H9 (cell line): Measurements from ENCODE around the gene GAGE10. TPM values are rescaled to one million over a fixed set of nuclear protein-coding genes. Genes with fewer than 3 reads are reported as not detected.

Experiments used
- DNase-seq: peaks from one replicate; pipeline ENCODE4 v3.0.0-alpha.2; 2017
- H2AFZ ChIP-seq: one replicate; pipeline ENCODE4 v1.6.1; 2013; ENCODE audit warnings: mild to moderate bottlenecking, low read length, control low read depth, moderate library complexity
- H2AK5ac ChIP-seq: 2 replicates; pipeline ENCODE4 v1.6.1; 2013; ENCODE audit warnings: low read length, control low read depth, mixed read lengths; ENCODE audit not compliant: insufficient read length
- H2BK120ac ChIP-seq: one replicate; pipeline ENCODE4 v1.6.1; 2013; ENCODE audit warnings: low read depth, mild to moderate bottlenecking, low read length, control low read depth, inconsistent platforms; ENCODE audit not compliant: poor library complexity, severe bottlenecking
- H2BK12ac ChIP-seq: 2 replicates; pipeline ENCODE4 v1.6.1; 2013; ENCODE audit warnings: low read length, control low read depth, mixed read lengths, low read depth; ENCODE audit not compliant: insufficient read length
- H2BK15ac ChIP-seq: 2 replicates; pipeline ENCODE4 v1.6.1; 2013; ENCODE audit warnings: low read depth, low read length, control low read depth
- H2BK20ac ChIP-seq: one replicate; pipeline ENCODE4 v1.6.1; 2013; ENCODE audit warnings: low read depth, mild to moderate bottlenecking, low read length, control low read depth, inconsistent platforms; ENCODE audit not compliant: poor library complexity, severe bottlenecking
- H2BK5ac ChIP-seq: 2 replicates; pipeline ENCODE4 v1.6.1; 2013; ENCODE audit warnings: low read length, control low read depth, mixed read lengths; ENCODE audit not compliant: insufficient read length
- H3K14ac ChIP-seq: 2 replicates; pipeline ENCODE4 v1.6.1; 2013; ENCODE audit warnings: low read length, control low read depth; ENCODE audit not compliant: insufficient read depth
- H3K18ac ChIP-seq: 2 replicates; pipeline ENCODE4 v1.6.1; 2013; ENCODE audit warnings: low read depth, mild to moderate bottlenecking, mixed read lengths, low read length, control low read depth; ENCODE audit not compliant: insufficient read length
- H3K23ac ChIP-seq: 2 replicates; pipeline ENCODE4 v1.6.1; 2013; ENCODE audit warnings: low read length, control low read depth, mixed read lengths, low read depth; ENCODE audit not compliant: insufficient read length
- H3K23me2 ChIP-seq: 2 replicates; pipeline ENCODE4 v1.6.1; 2013; ENCODE audit warnings: low read depth, mild to moderate bottlenecking, mixed read lengths, low read length, control low read depth; ENCODE audit not compliant: insufficient read length, poor library complexity, severe bottlenecking
- H3K27ac ChIP-seq: 2 replicates; pipeline ENCODE4 v1.5.1; 2013; ENCODE audit warnings: low read length, control low read depth, mixed read lengths, low read depth; ENCODE audit not compliant: insufficient read length
- H3K27me3 ChIP-seq: 2 replicates; pipeline ENCODE4 v1.6.1; 2013; ENCODE audit warnings: low read length, control low read depth, inconsistent platforms; ENCODE audit not compliant: insufficient read depth
- H3K4ac ChIP-seq: 2 replicates; pipeline ENCODE4 v1.6.1; 2013; ENCODE audit warnings: low read depth, mild to moderate bottlenecking, control low read depth, inconsistent platforms, low read length, moderate library complexity
- H3K4me1 ChIP-seq: 2 replicates; pipeline ENCODE4 v1.6.1; 2013; ENCODE audit warnings: low read length, control low read depth, inconsistent platforms; ENCODE audit not compliant: insufficient read depth
- H3K4me2 ChIP-seq: 2 replicates; pipeline ENCODE4 v1.6.1; 2013; ENCODE audit warnings: low read length, control low read depth, mixed read lengths; ENCODE audit not compliant: insufficient read length, insufficient read depth
- H3K56ac ChIP-seq: 2 replicates; pipeline ENCODE4 v1.6.1; 2013; ENCODE audit warnings: low read depth, mild to moderate bottlenecking, mixed read lengths, low read length, control low read depth; ENCODE audit not compliant: insufficient read length
- H3K79me1 ChIP-seq: 2 replicates; pipeline ENCODE4 v1.6.1; 2013; ENCODE audit warnings: low read depth, mild to moderate bottlenecking, moderate library complexity, low read length, control low read depth, inconsistent platforms; ENCODE audit not compliant: insufficient read depth, poor library complexity, severe bottlenecking
- H3K79me2 ChIP-seq: 2 replicates; pipeline ENCODE4 v1.6.1; 2013; ENCODE audit warnings: low read length, control low read depth, inconsistent platforms; ENCODE audit not compliant: insufficient read depth
- H3K9ac ChIP-seq: 2 replicates; pipeline ENCODE4 v1.6.1; 2013; ENCODE audit warnings: low read length, control low read depth, mixed read lengths; ENCODE audit not compliant: insufficient read length; ENCODE audit errors: extremely low read depth
- H3K9me3 ChIP-seq: one replicate; pipeline ENCODE4 v1.6.1; 2013; ENCODE audit warnings: low read depth, low read length, inconsistent platforms; ENCODE audit not compliant: control insufficient read depth
- H3T11ph ChIP-seq: one replicate; pipeline ENCODE4 v1.6.1; 2013; ENCODE audit warnings: mild to moderate bottlenecking, low read length, control low read depth, inconsistent platforms
- H4K20me1 ChIP-seq: one replicate; pipeline ENCODE4 v1.6.1; 2013; ENCODE audit not compliant: control insufficient read depth, insufficient read length, insufficient read depth
- H4K5ac ChIP-seq: 2 replicates; pipeline ENCODE4 v1.6.1; 2013; ENCODE audit warnings: low read depth, mild to moderate bottlenecking, mixed read lengths, low read length, control low read depth; ENCODE audit not compliant: insufficient read length
- H4K8ac ChIP-seq: replicated peaks from 2 replicates; pipeline ENCODE4 v1.6.1; 2013; ENCODE audit warnings: low read length, control low read depth, mixed read lengths, low read depth; ENCODE audit not compliant: insufficient read length
- H4K91ac ChIP-seq: 2 replicates; pipeline ENCODE4 v1.6.1; 2013; ENCODE audit warnings: low read depth, mild to moderate bottlenecking, moderate library complexity, mixed read lengths, low read length, control low read depth; ENCODE audit not compliant: insufficient read length
- H3K27ac Mint-ChIP-seq, 3 experiments: 2 replicates in 2 of 3; 3 replicates in 1 of 3; pipeline ENCODE4 v1.8.0; 2020 to 2021; ENCODE audit warnings: mixed read lengths in 3 of 3, mild to moderate bottlenecking in 1 of 3, moderate library complexity in 1 of 3
- H3K27me3 Mint-ChIP-seq: 2 replicates; pipeline ENCODE4 v1.8.0; 2021; ENCODE audit warnings: low read depth, mild to moderate bottlenecking, moderate library complexity, mixed read lengths
- H3K36me3 Mint-ChIP-seq, 3 experiments: 2 replicates in 2 of 3; 3 replicates in 1 of 3; pipeline ENCODE4 v1.8.0; 2020 to 2021; ENCODE audit warnings: low read depth in 3 of 3, mixed read lengths in 3 of 3; ENCODE audit not compliant: insufficient read depth in 1 of 3
- H3K4me1 Mint-ChIP-seq, 2 experiments: 2 replicates each; pipeline ENCODE4 v1.8.0; 2020; ENCODE audit warnings: mixed read lengths in 2 of 2
- H3K4me3 Mint-ChIP-seq, 2 experiments: 2 replicates in 1 of 2; 3 replicates in 1 of 2; pipeline ENCODE4 v1.8.0; 2020 to 2021; ENCODE audit warnings: mild to moderate bottlenecking in 2 of 2, mixed read lengths in 2 of 2, moderate library complexity in 1 of 2
- H3K9me3 Mint-ChIP-seq, 2 experiments: 2 replicates in 1 of 2; 3 replicates in 1 of 2; pipeline ENCODE4 v1.8.0; 2020; ENCODE audit warnings: mild to moderate bottlenecking in 2 of 2, mixed read lengths in 2 of 2, moderate library complexity in 1 of 2
- CTCF ChIP-seq: fragments of 200-600 bp; sonication (generic); conservative IDR thresholded peaks from 3 replicates; pipeline ENCODE4 v1.8.0; 2021; ENCODE audit warnings: antibody characterized with exemption, mild to moderate bottlenecking
- WGBS: extraction: QIAGEN DNeasy Blood & Tissue Kit; methylation state at CpG from one replicate; pipeline ENCODE4 v1.1.7; 2013; ENCODE audit warnings: missing lambda C conversion rate, low lambda C conversion rate, mixed read lengths; ENCODE audit not compliant: insufficient read length; ENCODE audit errors: extremely low coverage; 5-methylcytosine and 5-hydroxymethylcytosine counted together
- total RNA-seq: library from RNA; stranded (reverse); gene quantifications from 2 replicates; pipeline ENCODE4 v1.2.1, GENCODE V29; 2021

GAGE10 gene
- total RNA-seq, 1 experiment from 2014 or later, result not detected

- H3K27me3 Mint-ChIP-seq, result peaks cover 6% of the 10 kb centered on the region
- H3K79me2 ChIP-seq, result no peaks in the 10 kb centered on the region
- no peak overlapping the region for H3K4ac ChIP-seq
- no peaks in the 10 kb centered on the region for H3K27me3 ChIP-seq
- H3T11ph ChIP-seq, result peak overlapping the region; percentile 53
- H3K9me3 ChIP-seq, result peaks cover 24% of the 10 kb centered on the region
- peaks cover 38 to 46% of the 10 kb centered on the region in 2 experiments for H3K4me1 Mint-ChIP-seq
- H3K27ac Mint-ChIP-seq, result peak overlapping the region; percentile 95 to 97 (median 96)
- H3K9me3 Mint-ChIP-seq, result peaks cover 62 to 64% of the 10 kb centered on the region in 2 experiments
- H3K4me1 ChIP-seq, result peaks cover 4% of the 10 kb centered on the region; the same call in 1 of the 2 replicates
- H2BK12ac ChIP-seq, result no peak overlapping the region
- H4K5ac ChIP-seq, result no peak overlapping the region
- no peak overlapping the region for H3K23ac ChIP-seq
- TF ChIP-seq CTCF, result no peak
- WGBS, result no CpG with 5 or more reads among the region's 8 CpGs
- H3K23me2 ChIP-seq, result no peaks in the 10 kb centered on the region
- H2AK5ac ChIP-seq, result no peak overlapping the region
- H3K27ac ChIP-seq, result peak overlapping the region; percentile 59
- DNase-seq, result peak; percentile 51
- no peak overlapping the region for H3K14ac ChIP-seq
- H3K36me3 Mint-ChIP-seq, result peaks cover 0 to 10% (median 0%) of the 10 kb centered on the region in 3 experiments; a peak in 2 of 7 replicates
- H3K9ac ChIP-seq, result no peak overlapping the region
- H3K4me2 ChIP-seq, result peak overlapping the region; percentile 53
- no peaks in the 10 kb centered on the region for H3K79me1 ChIP-seq
- no peak overlapping the region for H2BK20ac ChIP-seq
- no peak overlapping the region for H3K56ac ChIP-seq
- no peak overlapping the region for H4K8ac ChIP-seq
- H2AFZ ChIP-seq, result no peak overlapping the region
- H2BK15ac ChIP-seq, result no peak overlapping the region
- peak overlapping the region; percentile 67 for H3K18ac ChIP-seq
- no peak overlapping the region for H4K91ac ChIP-seq
- H2BK5ac ChIP-seq, result no peak overlapping the region
- peak overlapping the region; percentile 43 to 71 for H3K4me3 Mint-ChIP-seq
- no peaks in the 10 kb centered on the region for H4K20me1 ChIP-seq
- no peak overlapping the region for H2BK120ac ChIP-seq
Measured at GRCh38 chrX:49309401-49309981, 6.0 kb downstream of the GAGE10 start.
